Smooth muscle cell (in vitro differentiated cells): ENCODE data around the gene ABCF3. TPM values are rescaled to one million over a fixed set of nuclear protein-coding genes. Genes with fewer than 3 reads are reported as not detected.

Experiments
- DNase-seq: peaks from one replicate; lab custom pipeline; 2025; ENCODE audit not compliant: unreplicated experiment; lab: John Stamatoyannopoulos, UW
- H2AFZ ChIP-seq: fragments of 200-600 bp; sonication (generic); 2 replicates; pipeline ENCODE4 v1.6.0; 2016; ENCODE audit warnings: antibody characterized with exemption, low read depth, mild to moderate bottlenecking
- H3F3A ChIP-seq: fragments of 200-600 bp; sonication (generic); 2 replicates; pipeline ENCODE4 v1.6.0; 2017; ENCODE audit warnings: antibody characterized with exemption, low read depth
- H3K27ac ChIP-seq: fragments of 200-600 bp; sonication (generic); 2 replicates; pipeline ENCODE4 v1.5.1; 2016; ENCODE audit warnings: low read depth, mild to moderate bottlenecking
- H3K27me3 ChIP-seq: fragments of 200-600 bp; sonication (generic); 2 replicates; pipeline ENCODE4 v1.6.1; 2016; ENCODE audit warnings: low read depth, mild to moderate bottlenecking
- H3K36me3 ChIP-seq: fragments of 200-600 bp; sonication (generic); 2 replicates; pipeline ENCODE4 v1.5.1; 2016; ENCODE audit warnings: low read depth
- H3K4me1 ChIP-seq: fragments of 200-600 bp; sonication (generic); 2 replicates; pipeline ENCODE4 v1.5.1; 2016; ENCODE audit warnings: low read depth
- H3K4me2 ChIP-seq: fragments of 200-600 bp; sonication (generic); 2 replicates; pipeline ENCODE4 v1.6.0; 2016; ENCODE audit warnings: mild to moderate bottlenecking
- H3K4me3 ChIP-seq: fragments of 200-600 bp; sonication (generic); 2 replicates; pipeline ENCODE4 v1.5.1; 2016; ENCODE audit warnings: mild to moderate bottlenecking
- H3K79me2 ChIP-seq: fragments of 200-600 bp; sonication (generic); 2 replicates; pipeline ENCODE4 v1.6.0; 2016; ENCODE audit warnings: low read depth, mild to moderate bottlenecking
- H3K9ac ChIP-seq: fragments of 200-600 bp; sonication (generic); 2 replicates; pipeline ENCODE4 v1.6.0; 2016; ENCODE audit warnings: low read depth
- H3K9me3 ChIP-seq: fragments of 200-600 bp; sonication (generic); replicated peaks from 2 replicates; pipeline ENCODE4 v1.5.1; 2016; ENCODE audit warnings: low read depth
- H4K20me1 ChIP-seq: fragments of 200-600 bp; sonication (generic); 2 replicates; pipeline ENCODE4 v1.6.0; 2016; ENCODE audit warnings: low read depth
- WGBS: methylation state at CpG from one replicate; pipeline ENCODE4 v1.1.7; 2016; ENCODE audit warnings: low lambda C conversion rate; 5-methylcytosine and 5-hydroxymethylcytosine counted together
- polyA plus RNA-seq: library from polyadenylated mRNA; unstranded; fragments of >200 nt; fragmentation: Nextera tagmentation; extraction: Ambion mirVana; gene quantifications from 2 replicates; pipeline ENCODE4 v1.2.1, GENCODE V29; 2016
- total RNA-seq: library from RNA; depleted of rRNA; stranded (reverse); fragments of >200 nt; gene quantifications from 2 replicates; pipeline ENCODE4 v1.2.3, GENCODE V29; 2014
- TF ChIP-seq, protein P1 (sequence below): fragments of 200-600 bp; sonication (generic); IDR thresholded peaks from 2 replicates; pipeline ENCODE4 v1.5.1; 2017; ENCODE audit warnings: borderline replicate concordance, mild to moderate bottlenecking, antibody characterized with exemption; ENCODE audit not compliant: insufficient read depth, poor library complexity, severe bottlenecking

Gene ABCF3
- total and polyA plus RNA-seq, 2 experiments from 2014 or later, result 34.6 to 46.3 TPM

DNA sequence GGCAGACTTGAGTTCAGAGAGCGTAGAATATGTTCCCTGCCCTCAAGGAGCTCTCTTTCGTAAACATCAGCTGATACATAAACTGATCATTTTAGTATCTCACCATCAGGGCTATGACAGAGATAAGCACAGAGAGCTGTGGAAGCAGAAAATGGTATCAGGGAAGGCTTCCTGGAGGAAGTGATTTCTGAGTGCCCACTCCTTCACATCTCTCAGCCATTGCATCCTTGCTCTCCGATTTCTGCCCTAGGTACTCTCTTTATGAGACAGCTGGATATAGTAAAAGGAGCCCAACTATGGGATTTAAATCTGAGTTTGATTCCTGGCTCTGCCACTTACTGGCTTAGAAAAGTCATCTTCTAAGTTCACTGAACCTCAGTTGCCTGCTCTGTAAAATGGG, 20.5 kb upstream of the ABCF3 start:
- H3K9me3 ChIP-seq, result no peaks in the 10 kb centered on the region
- no peaks in the 10 kb centered on the region for H3K27me3 ChIP-seq
- H3K9ac ChIP-seq, result no peak overlapping the region
- no peak overlapping the region for H3K4me2 ChIP-seq
- H3K4me1 ChIP-seq, result no peaks in the 10 kb centered on the region
- DNase-seq, result no peak
- H3K36me3 ChIP-seq, result no peaks in the 10 kb centered on the region
- no peak overlapping the region for H2AFZ ChIP-seq
- peaks cover 13% of the 10 kb centered on the region for H3F3A ChIP-seq
- peaks cover 40% of the 10 kb centered on the region for H3K79me2 ChIP-seq
- H4K20me1 ChIP-seq, result peaks cover 61% of the 10 kb centered on the region
- TF ChIP-seq, protein P1, sequence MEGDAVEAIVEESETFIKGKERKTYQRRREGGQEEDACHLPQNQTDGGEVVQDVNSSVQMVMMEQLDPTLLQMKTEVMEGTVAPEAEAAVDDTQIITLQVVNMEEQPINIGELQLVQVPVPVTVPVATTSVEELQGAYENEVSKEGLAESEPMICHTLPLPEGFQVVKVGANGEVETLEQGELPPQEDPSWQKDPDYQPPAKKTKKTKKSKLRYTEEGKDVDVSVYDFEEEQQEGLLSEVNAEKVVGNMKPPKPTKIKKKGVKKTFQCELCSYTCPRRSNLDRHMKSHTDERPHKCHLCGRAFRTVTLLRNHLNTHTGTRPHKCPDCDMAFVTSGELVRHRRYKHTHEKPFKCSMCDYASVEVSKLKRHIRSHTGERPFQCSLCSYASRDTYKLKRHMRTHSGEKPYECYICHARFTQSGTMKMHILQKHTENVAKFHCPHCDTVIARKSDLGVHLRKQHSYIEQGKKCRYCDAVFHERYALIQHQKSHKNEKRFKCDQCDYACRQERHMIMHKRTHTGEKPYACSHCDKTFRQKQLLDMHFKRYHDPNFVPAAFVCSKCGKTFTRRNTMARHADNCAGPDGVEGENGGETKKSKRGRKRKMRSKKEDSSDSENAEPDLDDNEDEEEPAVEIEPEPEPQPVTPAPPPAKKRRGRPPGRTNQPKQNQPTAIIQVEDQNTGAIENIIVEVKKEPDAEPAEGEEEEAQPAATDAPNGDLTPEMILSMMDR, result no peak
- 98% methylated on average over 3 of the region's 3 CpGs for WGBS
- H3K4me3 ChIP-seq, result no peak overlapping the region
- no peak overlapping the region for H3K27ac ChIP-seq

DNA sequence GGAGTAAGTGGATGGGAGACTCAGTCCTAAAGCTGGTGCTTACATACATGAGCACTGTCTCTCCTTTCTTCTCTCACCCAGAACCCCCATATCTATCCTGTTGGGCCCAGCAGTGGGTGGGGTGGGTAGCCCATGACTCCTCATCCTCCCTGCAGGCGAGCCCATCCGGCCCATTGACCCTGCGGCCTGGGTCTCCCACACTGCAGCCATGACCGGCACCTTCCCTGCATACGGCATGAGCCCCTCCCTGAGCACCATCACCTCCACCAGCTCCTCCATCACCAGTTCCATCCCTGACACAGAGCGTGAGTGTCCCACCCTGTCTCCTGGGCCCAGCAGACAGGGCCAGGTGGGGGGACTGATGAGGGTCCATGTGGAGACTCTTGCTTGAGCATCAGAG, 19.3 kb upstream of the ABCF3 start:
- H3K4me1 ChIP-seq, result no peaks in the 10 kb centered on the region
- H4K20me1 ChIP-seq, result peaks cover 56% of the 10 kb centered on the region
- H3K79me2 ChIP-seq, result peaks cover 29% of the 10 kb centered on the region

DNA sequence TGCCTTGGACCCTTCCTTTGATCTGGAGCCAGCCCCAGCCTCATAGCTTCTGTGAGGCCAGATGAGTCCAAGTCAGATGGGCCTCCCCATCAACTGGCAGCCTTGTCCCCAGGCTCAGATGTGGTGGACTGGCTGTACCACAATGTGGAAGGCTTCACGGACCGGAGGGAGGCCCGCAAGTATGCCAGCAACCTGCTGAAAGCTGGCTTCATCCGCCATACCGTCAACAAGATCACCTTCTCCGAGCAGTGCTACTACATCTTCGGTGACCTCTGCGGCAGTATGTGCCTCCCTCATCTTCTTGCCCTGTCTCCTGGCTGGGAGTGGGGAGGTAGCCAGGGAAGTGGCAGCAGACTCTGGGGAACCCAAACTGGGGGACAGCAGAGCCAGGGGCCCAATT, 18.2 kb upstream of the ABCF3 start:
- over 99% methylated on average over 8 of the region's 8 CpGs for WGBS
- Histone ChIP-seq H3K4me3 (no peak overlapping the region), H4K20me1 (peaks cover 44% of the 10 kb centered on the region), H3K36me3 (no peaks in the 10 kb centered on the region), H3K9ac (no peak overlapping the region), H3K27ac (peak overlapping the region; percentile 82), H3K79me2 (peaks cover 17% of the 10 kb centered on the region), H3K4me2 (no peak overlapping the region), H2AFZ (no peak overlapping the region), H3K27me3 (no peaks in the 10 kb centered on the region), H3K9me3 (no peaks in the 10 kb centered on the region), H3F3A (peaks cover 26% of the 10 kb centered on the region), H3K4me1 (no peaks in the 10 kb centered on the region)
- DNase-seq, result no peak
- TF ChIP-seq, protein P1, result no peak

More for the DNA sequence above, 19.3 kb upstream of the ABCF3 start:
- H3K4me3 ChIP-seq, result no peak overlapping the region
- H2AFZ ChIP-seq, result no peak overlapping the region
- no peak for DNase-seq
- no peaks in the 10 kb centered on the region for H3K9me3 ChIP-seq
- H3K27me3 ChIP-seq, result no peaks in the 10 kb centered on the region
- H3K36me3 ChIP-seq, result no peaks in the 10 kb centered on the region
- H3F3A ChIP-seq, result peaks cover 14% of the 10 kb centered on the region
- 98% methylated on average over 6 of the region's 6 CpGs for WGBS
- H3K27ac ChIP-seq, result no peak overlapping the region
- TF ChIP-seq, protein P1, result no peak
- H3K4me2 ChIP-seq, result no peak overlapping the region
- no peak overlapping the region for H3K9ac ChIP-seq

DNA sequence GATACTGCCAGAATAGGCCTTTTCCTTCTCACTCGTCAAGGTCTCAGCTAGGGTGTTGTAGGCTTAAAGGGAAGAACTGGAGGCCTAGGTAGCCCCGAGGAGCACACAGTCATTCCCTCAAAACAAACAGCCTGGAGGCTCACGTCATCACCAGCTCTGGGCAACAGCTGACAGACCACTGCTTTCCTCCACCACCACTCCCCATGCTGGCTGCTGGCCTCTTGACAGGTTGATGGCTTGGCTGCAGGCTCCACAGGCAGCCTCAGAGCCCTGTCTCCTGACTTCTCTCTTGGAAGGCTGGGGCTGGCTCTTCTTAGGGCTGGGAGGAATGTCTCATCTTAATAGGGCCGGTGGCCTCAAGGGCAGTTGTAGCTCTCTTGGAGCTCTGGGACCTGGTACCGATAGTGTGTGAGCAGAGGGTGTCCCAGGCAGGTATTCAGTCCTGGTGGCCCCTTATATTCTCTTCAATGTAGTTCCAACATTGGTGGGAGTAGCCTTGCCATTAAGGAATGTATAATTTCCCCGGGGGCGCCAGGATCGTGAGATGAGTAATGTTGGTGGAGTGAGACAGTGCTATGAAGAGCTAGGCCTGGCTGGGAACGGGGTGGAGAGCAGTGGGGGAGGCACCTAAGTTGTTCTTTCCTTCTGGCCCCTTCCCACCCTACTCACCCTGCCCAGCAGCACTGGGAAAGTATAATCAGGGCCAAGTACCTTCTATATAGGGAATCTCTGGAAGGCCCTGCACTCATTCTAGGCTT, 17.5 kb upstream of the ABCF3 start:
- WGBS, result 66% methylated on average over 9 of the region's 9 CpGs
- Histone ChIP-seq H3K4me2 (no peak overlapping the region), H3K36me3 (no peaks in the 10 kb centered on the region), H3K4me1 (no peaks in the 10 kb centered on the region), H3K4me3 (no peak overlapping the region), H2AFZ (no peak overlapping the region), H3F3A (peaks cover 33% of the 10 kb centered on the region), H3K9me3 (no peaks in the 10 kb centered on the region), H3K79me2 (peaks cover 10% of the 10 kb centered on the region), H3K27ac (peak overlapping the region; percentile 82), H4K20me1 (peaks cover 37% of the 10 kb centered on the region), H3K9ac (peak overlapping the region; percentile 48), H3K27me3 (no peaks in the 10 kb centered on the region)
- TF ChIP-seq, protein P1, result no peak
- DNase-seq, result no peak
